ENCODE data around the gene ZBTB18. TPM values are rescaled to one million over a fixed set of nuclear protein-coding genes. Genes with fewer than 3 reads are reported as not detected.

ZBTB18 gene
- 16.8 and 18.4 TPM in 2 replicates for total RNA-seq (2014; rRNA removed)
- percentile 68 among the genes with signal in this experiment for Bru-seq, nascent RNA
- percentile 91 among the genes with signal in this experiment for BruChase-seq, experiment 1, labeled RNA remaining after a 6-hour chase
- percentile 82 among the genes with signal in this experiment for BruChase-seq, experiment 2, labeled RNA remaining after a 2-hour chase
- long read RNA-seq, partial matches to known transcripts = 5 of 5 reads
- long read RNA-seq, other reads (novel, unspliced or antisense) = 0 of 5 reads

- H3K9ac ChIP-seq (ENCODE audit: low read length) = no peak within 1 kb of the TSS
- no peaks in the 10 kb centered on the region for H4K20me1 ChIP-seq (ENCODE audit: low read length)
- no TSS peak for BruUV-seq (replicated peaks)
- no peaks in the 10 kb centered on the region for H3F3A ChIP-seq (ENCODE audit: low read length, unreplicated experiment)
- DNase-seq (peak; percentile 21), ATAC-seq (no peak)
- POLR2A ChIA-PET (ENCODE audit: unreplicated experiment) = interaction anchor here (0.5 to 0.6 kb wide), 2 partner anchors 149 to 183 kb away, joined by 4 to 18 read pairs; no protein-coding TSS in a partner anchor
- TF ChIP-seq EZH2 (IDR thresholded peaks at IDR 0.05; ENCODE audit: low read length, unreplicated experiment) (no peak), CTCF (conservative IDR thresholded peaks at IDR 0.05; ENCODE audit: low read depth, low read length) (no peak), EZH2phosphoT487 (IDR thresholded peaks at IDR 0.05; ENCODE audit: borderline replicate concordance, low read length) (no peak)
- peak within 1 kb of the TSS; percentile 94 for H3K4me2 ChIP-seq (ENCODE audit: low read length)
- H3K9me3 ChIP-seq (ENCODE audit: low read length) = no peaks in the 10 kb centered on the region
- peaks cover 47% of the 10 kb centered on the region for H3K79me2 ChIP-seq (ENCODE audit: low read length)
- H3K27ac ChIP-seq (ENCODE audit: low read length) = no peak within 1 kb of the TSS
- intact Hi-C loops (cut with micrococcal nuclease) = loop anchor here (2.0 kb wide), 2 partner anchors 18 to 342 kb away; no protein-coding TSS in a partner anchor
- peaks cover 24% of the 10 kb centered on the region for H3K4me1 ChIP-seq (ENCODE audit: insufficient read depth, low read length)
- peak within 1 kb of the TSS; percentile 96 for H3K4me3 ChIP-seq (ENCODE audit: low read length)
- no peaks in the 10 kb centered on the region for H3K27me3 ChIP-seq (ENCODE audit: low read length)
- no peaks in the 10 kb centered on the region; the same call in 1 of the 2 replicates for H3K36me3 ChIP-seq (ENCODE audit: low read depth, low read length)
- CTCF ChIA-PET = interaction anchor here (0.7 kb wide), 2 partner anchors 173 to 397 kb away, joined by 3 to 5 read pairs; no protein-coding TSS in a partner anchor
- peak within 1 kb of the TSS; percentile 86 for H2AFZ ChIP-seq (ENCODE audit: low read length)
- H3K9me2 ChIP-seq (replicated peaks; ENCODE audit: low read length) = no peaks in the 10 kb centered on the region
These were observed at the start of gene ZBTB18 for GRCh38 chr1:244050835-244051444. Gene ZBTB18, plus strand, starts transcription at chr1:244051283. Its CDS starts 149 bp downstream, at chr1:244051432.

- intact Hi-C loops (cut with micrococcal nuclease) = no loop called here
- no TSS peak for BruUV-seq (replicated peaks)
- Histone ChIP-seq H3K4me3 (ENCODE audit: low read length) (no peak overlapping the region), H3K4me2 (ENCODE audit: low read length) (no peak overlapping the region), H3F3A (ENCODE audit: low read length, unreplicated experiment) (no peaks in the 10 kb centered on the region), H3K9me2 (replicated peaks; ENCODE audit: low read length) (no peaks in the 10 kb centered on the region), H4K20me1 (ENCODE audit: low read length) (no peaks in the 10 kb centered on the region), H3K4me1 (ENCODE audit: insufficient read depth, low read length) (no peaks in the 10 kb centered on the region), H2AFZ (ENCODE audit: low read length) (no peak overlapping the region), H3K36me3 (ENCODE audit: low read depth, low read length) (no peaks in the 10 kb centered on the region), H3K27me3 (ENCODE audit: low read length) (no peaks in the 10 kb centered on the region), H3K27ac (ENCODE audit: low read length) (no peak overlapping the region), H3K9ac (ENCODE audit: low read length) (no peak overlapping the region), H3K79me2 (ENCODE audit: low read length) (no peaks in the 10 kb centered on the region), H3K9me3 (ENCODE audit: low read length) (no peaks in the 10 kb centered on the region)
- ChIA-PET POLR2A (ENCODE audit: unreplicated experiment) (no interaction called here), CTCF (no interaction called here)
- DNase-seq (no peak), ATAC-seq (no peak)
- no peak for TF ChIP-seq EZH2phosphoT487 (IDR thresholded peaks at IDR 0.05; ENCODE audit: borderline replicate concordance, low read length)
- no peak for TF ChIP-seq EZH2 (IDR thresholded peaks at IDR 0.05; ENCODE audit: low read length, unreplicated experiment)
- TF ChIP-seq CTCF (conservative IDR thresholded peaks at IDR 0.05; ENCODE audit: low read depth, low read length) = no peak
These were observed 48.4 kb upstream of the ZBTB18 start for GRCh38 chr1:244002721-244003120.

- Histone ChIP-seq H3K9me3 (ENCODE audit: low read length) (no peaks in the 10 kb centered on the region), H3K27me3 (ENCODE audit: low read length) (no peaks in the 10 kb centered on the region), H3K9me2 (replicated peaks; ENCODE audit: low read length) (no peaks in the 10 kb centered on the region), H3K79me2 (ENCODE audit: low read length) (no peaks in the 10 kb centered on the region), H3F3A (ENCODE audit: low read length, unreplicated experiment) (no peaks in the 10 kb centered on the region), H3K27ac (ENCODE audit: low read length) (no peak overlapping the region), H3K4me1 (ENCODE audit: insufficient read depth, low read length) (no peaks in the 10 kb centered on the region), H3K36me3 (ENCODE audit: low read depth, low read length) (no peaks in the 10 kb centered on the region), H3K4me3 (ENCODE audit: low read length) (no peak overlapping the region), H3K9ac (ENCODE audit: low read length) (no peak overlapping the region), H2AFZ (ENCODE audit: low read length) (no peak overlapping the region), H3K4me2 (ENCODE audit: low read length) (no peak overlapping the region), H4K20me1 (ENCODE audit: low read length) (no peaks in the 10 kb centered on the region)
- DNase-seq (no peak), ATAC-seq (no peak)
- BruUV-seq (replicated peaks) = no TSS peak
- intact Hi-C loops (cut with micrococcal nuclease) = no loop called here
- ChIA-PET POLR2A (ENCODE audit: unreplicated experiment) (no interaction called here), CTCF (no interaction called here)
- no peak for TF ChIP-seq EZH2 (IDR thresholded peaks at IDR 0.05; ENCODE audit: low read length, unreplicated experiment)
- TF ChIP-seq EZH2phosphoT487 (IDR thresholded peaks at IDR 0.05; ENCODE audit: borderline replicate concordance, low read length) = no peak
These were observed 45.6 kb upstream of the ZBTB18 start for GRCh38 chr1:244005455-244005854.
